CMK (cell line): ENCODE measurements around the gene IL20RA.

Experiments used
- DNase-seq: peaks from one replicate; pipeline ENCODE4 v3.0.0-alpha.2; 2010; ENCODE audit warnings: low read depth

IL20RA gene

GRCh38 chr6:137045222-137045789 lies 541 bp upstream of the IL20RA start:
- no peak for DNase-seq

GRCh38 chr6:137043710-137044365 lies 927 bp downstream of the IL20RA start:
- DNase-seq, result no peak

GRCh38 chr6:137040393-137040792 lies 4.4 kb downstream of the IL20RA start:
- no peak for DNase-seq

- DNase-seq, result no peak
These were observed 5.8 kb downstream of the IL20RA start for GRCh38 chr6:137039010-137039409.

- DNase-seq, result no peak
These were observed 8.0 kb downstream of the IL20RA start for GRCh38 chr6:137036566-137037300.

- DNase-seq, result peak; percentile 59
These were observed 10.9 kb downstream of the IL20RA start for GRCh38 chr6:137033828-137034227.

- DNase-seq, result no peak
These were observed 13.6 kb downstream of the IL20RA start for GRCh38 chr6:137031122-137031521.

GRCh38 chr6:137028912-137029311 lies 15.9 kb downstream of the IL20RA start:
- no peak for DNase-seq

- no peak for DNase-seq
These were observed 18.7 kb downstream of the IL20RA start for GRCh38 chr6:137025786-137026730.

- DNase-seq, result no peak
These were observed 20.4 kb downstream of the IL20RA start for GRCh38 chr6:137024237-137024990.

- DNase-seq, result no peak
These were observed 24.0 kb downstream of the IL20RA start for GRCh38 chr6:137020776-137021175.

- no peak for DNase-seq
These were observed 25.1 kb downstream of the IL20RA start for GRCh38 chr6:137019476-137020272.

- DNase-seq, result no peak
These were observed 27.7 kb downstream of the IL20RA start for GRCh38 chr6:137017081-137017480.

GRCh38 chr6:137016356-137016755 lies 28.4 kb downstream of the IL20RA start:
- no peak for DNase-seq

- DNase-seq, result no peak
These were observed 28.8 kb downstream of the IL20RA start for GRCh38 chr6:137015943-137016342.

GRCh38 chr6:137013738-137014602 lies 30.8 kb downstream of the IL20RA start:
- no peak for DNase-seq

- DNase-seq, result no peak
These were observed 31.7 kb downstream of the IL20RA start for GRCh38 chr6:137013031-137013430.

GRCh38 chr6:137011406-137011805 lies 33.4 kb downstream of the IL20RA start:
- DNase-seq, result no peak

- no peak for DNase-seq
These were observed 34.5 kb downstream of the IL20RA start for GRCh38 chr6:137010128-137010718.
